A673 (cell line): ENCODE results near the gene FFAR1.

ENCODE experiments used
- EZH2 ChIP-seq: fragments of 200-600 bp; sonication (generic); IDR thresholded peaks from 2 replicates; pipeline ENCODE4 v1.6.1; 2017; ENCODE audit warnings: borderline replicate concordance, low read depth, mild to moderate bottlenecking, mixed read lengths, antibody characterized with exemption, low read length; ENCODE audit not compliant: poor library complexity, severe bottlenecking
- TF ChIP-seq, protein P1 (sequence below): fragments of 300-800, 200-600 bp; sonication (generic); conservative IDR thresholded peaks from 2 replicates; pipeline ENCODE4 v1.5.1; 2017; ENCODE audit warnings: low read depth, mild to moderate bottlenecking, antibody characterized with exemption, low read length, moderate library complexity, mixed read lengths

DNA sequence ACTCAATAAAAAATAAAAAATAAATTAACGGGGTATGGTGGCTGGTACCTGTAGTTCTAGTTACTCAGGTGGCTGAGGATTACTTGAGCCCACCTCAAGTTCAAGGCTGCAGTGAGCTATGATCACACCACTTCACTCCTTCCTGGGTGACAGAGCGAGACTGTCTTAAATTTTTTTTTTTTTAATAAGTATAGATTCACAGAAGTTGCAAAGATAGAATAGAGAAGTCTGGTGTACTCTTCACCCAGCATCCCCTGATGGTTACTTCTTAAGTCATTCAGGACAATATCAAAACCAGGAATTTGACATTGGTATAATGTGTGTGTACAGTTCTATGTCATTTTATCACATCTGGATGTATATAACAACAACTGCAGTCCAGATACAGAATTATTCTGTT is 26.4 kb upstream of the FFAR1 start:
- TF ChIP-seq EZH2: no peak
- TF ChIP-seq, protein P1, sequence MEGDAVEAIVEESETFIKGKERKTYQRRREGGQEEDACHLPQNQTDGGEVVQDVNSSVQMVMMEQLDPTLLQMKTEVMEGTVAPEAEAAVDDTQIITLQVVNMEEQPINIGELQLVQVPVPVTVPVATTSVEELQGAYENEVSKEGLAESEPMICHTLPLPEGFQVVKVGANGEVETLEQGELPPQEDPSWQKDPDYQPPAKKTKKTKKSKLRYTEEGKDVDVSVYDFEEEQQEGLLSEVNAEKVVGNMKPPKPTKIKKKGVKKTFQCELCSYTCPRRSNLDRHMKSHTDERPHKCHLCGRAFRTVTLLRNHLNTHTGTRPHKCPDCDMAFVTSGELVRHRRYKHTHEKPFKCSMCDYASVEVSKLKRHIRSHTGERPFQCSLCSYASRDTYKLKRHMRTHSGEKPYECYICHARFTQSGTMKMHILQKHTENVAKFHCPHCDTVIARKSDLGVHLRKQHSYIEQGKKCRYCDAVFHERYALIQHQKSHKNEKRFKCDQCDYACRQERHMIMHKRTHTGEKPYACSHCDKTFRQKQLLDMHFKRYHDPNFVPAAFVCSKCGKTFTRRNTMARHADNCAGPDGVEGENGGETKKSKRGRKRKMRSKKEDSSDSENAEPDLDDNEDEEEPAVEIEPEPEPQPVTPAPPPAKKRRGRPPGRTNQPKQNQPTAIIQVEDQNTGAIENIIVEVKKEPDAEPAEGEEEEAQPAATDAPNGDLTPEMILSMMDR: no peak
